Astrocyte of the cerebellum (primary cell): ENCODE results near the gene ADARB2.
"Not testable (repeated sequence)": the region's sequence is repeated elsewhere in the genome, so short reads cannot be mapped to it uniquely, and the experiment has no call there.

Experiments used
- DNase-seq: peaks from one replicate; pipeline ENCODE4 v3.0.0-alpha.2; 2011; ENCODE audit warnings: low read depth
- H3K4me3 ChIP-seq: 2 replicates; pipeline ENCODE4 v1.5.1; 2011; ENCODE audit warnings: mild to moderate bottlenecking, low read depth, low read length, moderate library complexity
- CTCF ChIP-seq: IDR thresholded peaks from 2 replicates; pipeline ENCODE4 v1.5.1; 2012; ENCODE audit warnings: low read length, low read depth, moderate library complexity, mild to moderate bottlenecking; ENCODE audit errors: missing control alignments
- in situ Hi-C: cut with HindIII; loops from 2 replicates; pipeline ENCODE4 v1.10.0; 2017; ENCODE audit warnings: low sequenced_read_pairs

Gene ADARB2

GRCh38 chr10:1328981-1329614 is 408.2 kb downstream of the ADARB2 start:
- no peak for DNase-seq
- H3K4me3 ChIP-seq, result no peak overlapping the region
- no peak for TF ChIP-seq CTCF
- in situ Hi-C loops, result no loop called here

GRCh38 chr10:1328161-1328823 is 409.0 kb downstream of the ADARB2 start:
- no peak for TF ChIP-seq CTCF
- in situ Hi-C loops, result no loop called here
- no peak overlapping the region for H3K4me3 ChIP-seq
- DNase-seq, result no peak

- no peak for DNase-seq
- in situ Hi-C loops, result no loop called here
- H3K4me3 ChIP-seq, result no peak overlapping the region
- TF ChIP-seq CTCF, result no peak
Observed at GRCh38 chr10:1327759-1328158, 409.6 kb downstream of the ADARB2 start.

GRCh38 chr10:1326514-1326913 is 410.8 kb downstream of the ADARB2 start:
- DNase-seq, H3K4me3 ChIP-seq, in situ Hi-C loops: not testable (repeated sequence)

GRCh38 chr10:1324903-1325302 is 412.4 kb downstream of the ADARB2 start:
- TF ChIP-seq CTCF, result no peak
- H3K4me3 ChIP-seq, result no peak overlapping the region
- DNase-seq, result no peak
- in situ Hi-C loops, result no loop called here

- in situ Hi-C loops, result no loop called here
- TF ChIP-seq CTCF, result no peak
- no peak for DNase-seq
- no peak overlapping the region for H3K4me3 ChIP-seq
Observed at GRCh38 chr10:1323951-1324350, 413.4 kb downstream of the ADARB2 start.

GRCh38 chr10:1320739-1321320 is 416.5 kb downstream of the ADARB2 start:
- in situ Hi-C loops, result no loop called here
- H3K4me3 ChIP-seq, result no peak overlapping the region
- DNase-seq, result no peak
- TF ChIP-seq CTCF, result no peak
